ENCODE results near the gene EPB41L2. TPM values are rescaled to one million over a fixed set of nuclear protein-coding genes. Genes with fewer than 3 reads are reported as not detected.

The EPB41L2 gene
- total RNA-seq, 2 donors from 2014 or later = 99.6 to 110 TPM

DNA sequence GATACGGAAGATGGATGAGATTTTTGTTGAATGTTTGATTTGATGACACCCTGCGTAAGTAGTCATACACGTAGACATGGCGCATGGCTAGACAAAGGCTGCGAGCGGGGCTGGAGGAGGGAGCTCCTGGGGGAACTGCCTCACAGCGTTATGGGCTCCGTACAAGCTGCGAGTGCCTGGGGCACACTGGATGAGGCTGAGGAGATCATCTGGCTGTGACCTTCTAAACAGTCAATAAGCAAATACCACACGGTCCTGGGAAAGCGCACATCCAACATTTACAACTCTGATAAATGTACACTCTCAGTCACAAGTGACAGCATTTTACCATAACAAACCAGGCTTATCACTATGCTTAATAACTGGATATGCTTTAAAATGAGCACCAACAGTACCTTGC is 198.7 kb downstream of the EPB41L2 start:
- no peaks in the 10 kb centered on the region for H3K4me1 ChIP-seq (ENCODE audit: control insufficient read depth in 1 of 2, low read depth in 2 of 2)
- no peak overlapping the region for H3K27ac ChIP-seq
- ATAC-seq (ENCODE audit: insufficient number of reproducible peaks, low FRiP score, low read depth) = no peak
- no peaks in the 10 kb centered on the region for H3K9me3 ChIP-seq
- no peak overlapping the region for H3K4me3 ChIP-seq
- peaks cover 7% of the 10 kb centered on the region for H3K36me3 ChIP-seq
- no peaks in the 10 kb centered on the region for H3K27me3 ChIP-seq (replicated peaks; ENCODE audit: insufficient read depth)
- DNase-seq (ENCODE audit: low spot score) = no peak
- TF ChIP-seq, protein P1, sequence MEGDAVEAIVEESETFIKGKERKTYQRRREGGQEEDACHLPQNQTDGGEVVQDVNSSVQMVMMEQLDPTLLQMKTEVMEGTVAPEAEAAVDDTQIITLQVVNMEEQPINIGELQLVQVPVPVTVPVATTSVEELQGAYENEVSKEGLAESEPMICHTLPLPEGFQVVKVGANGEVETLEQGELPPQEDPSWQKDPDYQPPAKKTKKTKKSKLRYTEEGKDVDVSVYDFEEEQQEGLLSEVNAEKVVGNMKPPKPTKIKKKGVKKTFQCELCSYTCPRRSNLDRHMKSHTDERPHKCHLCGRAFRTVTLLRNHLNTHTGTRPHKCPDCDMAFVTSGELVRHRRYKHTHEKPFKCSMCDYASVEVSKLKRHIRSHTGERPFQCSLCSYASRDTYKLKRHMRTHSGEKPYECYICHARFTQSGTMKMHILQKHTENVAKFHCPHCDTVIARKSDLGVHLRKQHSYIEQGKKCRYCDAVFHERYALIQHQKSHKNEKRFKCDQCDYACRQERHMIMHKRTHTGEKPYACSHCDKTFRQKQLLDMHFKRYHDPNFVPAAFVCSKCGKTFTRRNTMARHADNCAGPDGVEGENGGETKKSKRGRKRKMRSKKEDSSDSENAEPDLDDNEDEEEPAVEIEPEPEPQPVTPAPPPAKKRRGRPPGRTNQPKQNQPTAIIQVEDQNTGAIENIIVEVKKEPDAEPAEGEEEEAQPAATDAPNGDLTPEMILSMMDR (IDR thresholded peaks at IDR 0.05) = no peak

DNA sequence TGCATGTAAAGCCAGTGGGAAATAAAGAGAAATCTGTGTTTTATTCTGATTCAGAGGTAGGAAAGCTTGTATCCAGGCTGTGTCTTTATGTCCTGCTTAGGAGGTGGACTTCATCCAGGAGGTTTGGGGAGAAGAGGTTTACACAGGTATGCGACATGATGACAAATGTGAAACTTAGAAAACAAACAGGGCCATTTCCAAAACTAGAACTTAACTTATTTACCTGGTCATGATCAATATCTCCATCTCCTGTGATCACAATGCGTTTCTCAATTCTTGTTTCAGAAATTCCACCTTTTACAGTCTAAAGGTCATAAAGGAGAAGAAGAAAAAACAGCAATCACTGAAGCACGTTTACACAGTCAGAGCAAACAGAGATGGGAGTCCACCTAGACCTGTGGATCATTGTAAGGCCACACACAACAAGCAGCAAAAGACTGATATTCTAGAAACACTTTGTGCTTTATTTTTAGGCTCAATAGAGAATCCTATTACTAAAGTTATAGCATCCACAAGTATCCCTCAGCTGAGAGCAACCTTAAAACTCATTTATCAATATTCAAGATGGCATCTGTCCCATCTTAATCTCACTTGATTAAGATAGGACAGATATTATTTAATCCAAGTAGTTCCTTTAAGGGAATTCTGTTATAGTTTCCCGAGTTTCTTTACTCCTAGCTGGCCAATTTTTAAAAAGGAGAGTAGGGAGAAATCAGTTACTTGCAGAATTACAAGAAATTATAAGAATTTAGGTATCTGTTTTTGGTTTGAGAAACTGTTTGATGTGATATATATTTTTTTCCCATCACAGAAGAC is 199.4 kb downstream of the EPB41L2 start:
- TF ChIP-seq, protein P1 (IDR thresholded peaks at IDR 0.05) = no peak
- H3K27ac ChIP-seq = no peak overlapping the region
- no peaks in the 10 kb centered on the region for H3K27me3 ChIP-seq (replicated peaks; ENCODE audit: insufficient read depth)
- DNase-seq (ENCODE audit: low spot score) (no peak), ATAC-seq (ENCODE audit: insufficient number of reproducible peaks, low FRiP score, low read depth) (no peak)
- H3K4me3 ChIP-seq = no peak overlapping the region
- no peaks in the 10 kb centered on the region for H3K9me3 ChIP-seq
- H3K4me1 ChIP-seq (ENCODE audit: control insufficient read depth in 1 of 2, low read depth in 2 of 2) = no peaks in the 10 kb centered on the region
- H3K36me3 ChIP-seq = peaks cover 7% of the 10 kb centered on the region

DNA sequence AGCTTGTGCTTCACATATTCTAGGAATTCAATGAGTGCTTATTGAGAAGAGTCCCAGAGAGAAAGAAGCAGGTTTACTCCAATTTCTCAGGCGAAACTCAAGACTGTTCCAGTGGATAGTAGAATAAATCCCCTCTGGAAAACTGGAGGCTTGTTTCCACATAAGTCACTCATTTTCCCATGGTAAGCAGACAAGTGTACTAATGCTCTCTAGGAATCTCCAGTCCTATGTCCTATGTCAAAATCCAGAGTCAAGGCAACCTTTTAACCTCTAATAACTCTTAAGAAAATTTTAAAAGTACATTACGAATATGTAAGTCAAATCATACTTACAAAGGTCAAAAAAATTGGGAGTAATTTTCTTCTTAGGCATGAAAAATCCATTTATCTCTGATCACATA is 200.7 kb downstream of the EPB41L2 start:
- no peak for DNase-seq (ENCODE audit: low spot score)
- H3K4me3 ChIP-seq = no peak overlapping the region
- H3K36me3 ChIP-seq = peaks cover 7% of the 10 kb centered on the region
- H3K27me3 ChIP-seq (replicated peaks; ENCODE audit: insufficient read depth) = no peaks in the 10 kb centered on the region
- TF ChIP-seq, protein P1 (IDR thresholded peaks at IDR 0.05) = no peak
- ATAC-seq (ENCODE audit: insufficient number of reproducible peaks, low FRiP score, low read depth) = no peak
- H3K27ac ChIP-seq = no peak overlapping the region
- no peaks in the 10 kb centered on the region for H3K9me3 ChIP-seq
- H3K4me1 ChIP-seq (ENCODE audit: control insufficient read depth in 1 of 2, low read depth in 2 of 2) = no peaks in the 10 kb centered on the region

DNA sequence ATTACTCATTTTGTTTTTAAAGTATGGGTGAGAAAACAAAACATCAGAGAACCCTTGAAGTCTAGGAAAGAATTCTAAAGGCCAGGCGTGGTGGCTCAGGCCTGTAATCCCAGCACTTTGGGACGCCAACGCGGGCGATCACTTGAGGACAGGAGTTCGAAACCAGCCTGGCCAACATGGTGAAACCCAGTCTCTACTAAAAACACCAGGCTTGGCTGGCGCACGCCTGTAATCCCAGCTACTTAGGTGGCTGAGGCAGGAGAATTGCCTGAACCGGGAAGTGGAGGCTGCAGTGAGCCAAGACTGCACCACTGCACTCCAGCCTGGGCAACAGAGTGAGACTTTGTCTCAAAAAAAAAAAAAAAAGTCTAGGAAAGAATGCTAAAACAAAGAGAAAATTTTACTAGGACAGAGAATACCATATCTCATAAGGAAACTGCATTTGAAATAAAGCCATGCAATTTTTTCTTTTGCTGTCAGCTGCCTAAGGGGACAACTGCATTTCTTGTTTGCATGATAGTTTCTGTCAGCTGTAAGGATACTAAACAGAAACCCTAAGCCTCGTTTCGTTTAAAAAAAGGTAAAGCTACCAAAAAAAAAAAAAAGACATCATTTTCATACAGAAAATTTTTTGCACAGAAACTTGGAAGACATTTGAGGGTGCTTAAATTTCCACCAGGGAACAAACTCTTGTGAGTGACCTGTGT is 203.7 kb downstream of the EPB41L2 start:
- TF ChIP-seq, protein P1 (IDR thresholded peaks at IDR 0.05) = no peak
- H3K27me3 ChIP-seq (replicated peaks; ENCODE audit: insufficient read depth) = no peaks in the 10 kb centered on the region
- DNase-seq (ENCODE audit: low spot score) (no peak), ATAC-seq (ENCODE audit: insufficient number of reproducible peaks, low FRiP score, low read depth) (no peak)
- no peaks in the 10 kb centered on the region for H3K4me1 ChIP-seq (ENCODE audit: control insufficient read depth in 1 of 2, low read depth in 2 of 2)
- H3K36me3 ChIP-seq = peaks cover 1% of the 10 kb centered on the region
- H3K9me3 ChIP-seq = no peaks in the 10 kb centered on the region
- no peak overlapping the region for H3K4me3 ChIP-seq
- no peak overlapping the region for H3K27ac ChIP-seq

DNA sequence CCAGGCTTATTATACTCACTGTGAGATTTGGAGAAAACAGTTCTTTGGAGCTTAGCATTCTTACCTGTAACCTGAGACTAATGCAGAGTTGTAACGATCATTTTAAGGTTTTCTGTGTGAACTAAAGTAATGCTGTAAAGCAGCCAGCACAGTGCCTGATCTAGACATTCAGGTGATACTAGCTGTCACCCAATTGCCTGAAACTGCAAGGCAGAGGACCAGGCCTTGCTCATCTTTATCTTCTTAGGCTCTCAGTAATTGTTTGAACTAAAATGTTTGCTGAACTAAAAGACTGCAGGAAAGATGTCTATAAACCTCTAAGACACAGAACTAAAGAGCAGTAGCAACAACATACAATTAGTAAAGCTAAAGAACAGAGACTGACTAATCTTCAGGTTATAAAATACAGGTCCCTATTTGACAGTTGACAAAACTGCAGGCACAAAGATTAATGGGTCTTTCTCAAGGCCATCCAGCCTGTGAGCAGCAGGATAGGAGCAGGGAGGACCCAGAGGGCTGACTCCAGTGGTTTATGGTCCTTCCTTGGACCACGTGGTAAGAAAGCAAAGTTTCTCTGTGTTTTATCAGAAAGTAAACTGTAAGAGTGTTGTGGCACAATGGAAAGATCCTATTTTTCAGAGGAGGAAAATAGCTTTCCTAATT is 204.4 kb downstream of the EPB41L2 start:
- no peaks in the 10 kb centered on the region for H3K36me3 ChIP-seq

More for the DNA sequence above, 204.4 kb downstream of the EPB41L2 start:
- H3K4me1 ChIP-seq (ENCODE audit: control insufficient read depth in 1 of 2, low read depth in 2 of 2) = no peaks in the 10 kb centered on the region
- DNase-seq (ENCODE audit: low spot score) = no peak
- TF ChIP-seq, protein P1 (IDR thresholded peaks at IDR 0.05) = no peak
- H3K27me3 ChIP-seq (replicated peaks; ENCODE audit: insufficient read depth) = no peaks in the 10 kb centered on the region
- no peak for ATAC-seq (ENCODE audit: insufficient number of reproducible peaks, low FRiP score, low read depth)
- H3K27ac ChIP-seq = no peak overlapping the region
- H3K9me3 ChIP-seq = no peaks in the 10 kb centered on the region
- H3K4me3 ChIP-seq = no peak overlapping the region
